T47D (cell line): ENCODE data around the gene ZNF723.
"Not testable (repeated sequence)": the region's sequence is repeated elsewhere in the genome, so short reads cannot be mapped to it uniquely, and the experiment has no call there.

Experiments used
- DNase-seq, 2 experiments: peaks; one replicate each; pipeline versions ENCODE4 v3.0.0 to v3.0.0-alpha.2; 2011 to 2012; ENCODE audit warnings: low read depth in 1 of 2, low spot score in 1 of 2
- JUND ChIP-seq: IDR thresholded peaks from 2 replicates; pipeline ENCODE4 v1.6.1; 2012; ENCODE audit warnings: low read depth
- in situ Hi-C: cut with HindIII; loops from 2 replicates; pipeline ENCODE4 v1.10.0; 2016; ENCODE audit warnings: low sequenced_read_pairs, low pct_unique_long_range_greater_than_20kb

Gene ZNF723

DNA sequence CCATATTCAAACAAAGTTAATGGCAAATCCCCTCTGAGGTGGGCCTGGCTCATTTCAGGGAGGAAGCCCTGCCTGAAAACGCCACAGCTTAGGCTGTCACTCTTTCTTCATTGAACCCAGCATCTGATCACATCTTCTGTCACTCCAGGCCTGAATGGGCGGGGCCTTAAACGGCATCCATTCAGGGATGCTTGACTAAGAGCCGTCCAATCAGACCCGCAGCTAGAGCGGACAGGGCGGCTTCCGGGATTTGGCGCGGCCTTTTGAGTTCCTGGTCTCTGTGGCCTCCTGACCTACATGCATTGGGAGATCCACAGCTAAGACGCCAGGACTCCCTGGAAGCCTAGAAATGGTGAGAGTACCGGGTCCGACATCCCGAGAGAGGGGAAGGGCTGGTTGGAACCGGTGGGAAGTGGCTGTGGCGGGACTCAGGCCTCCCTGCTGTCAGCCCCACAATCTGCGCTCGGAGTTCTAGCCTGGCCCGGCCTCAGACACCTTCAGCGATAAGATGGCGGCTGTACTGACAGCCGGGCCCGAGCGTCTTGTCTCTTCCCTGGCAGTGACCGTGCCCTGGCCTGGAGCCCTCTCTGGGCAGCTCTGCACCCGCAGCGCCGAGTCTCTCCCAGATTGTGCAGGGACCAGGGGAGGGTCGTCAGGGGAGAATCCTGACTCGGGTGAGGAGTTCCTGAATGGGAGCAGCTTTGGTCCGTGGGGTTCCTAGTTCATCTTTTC is at the start of gene ZNF723:
ZNF723 (plus strand) TSS at position 261 of the 732 bp plus-strand sequence; CDS start at position 350, 89 bp downstream.
- DNase-seq: peak in 1 of 2 experiments; percentile 36
- TF ChIP-seq JUND: no peak
- in situ Hi-C loops: no loop called here

DNA sequence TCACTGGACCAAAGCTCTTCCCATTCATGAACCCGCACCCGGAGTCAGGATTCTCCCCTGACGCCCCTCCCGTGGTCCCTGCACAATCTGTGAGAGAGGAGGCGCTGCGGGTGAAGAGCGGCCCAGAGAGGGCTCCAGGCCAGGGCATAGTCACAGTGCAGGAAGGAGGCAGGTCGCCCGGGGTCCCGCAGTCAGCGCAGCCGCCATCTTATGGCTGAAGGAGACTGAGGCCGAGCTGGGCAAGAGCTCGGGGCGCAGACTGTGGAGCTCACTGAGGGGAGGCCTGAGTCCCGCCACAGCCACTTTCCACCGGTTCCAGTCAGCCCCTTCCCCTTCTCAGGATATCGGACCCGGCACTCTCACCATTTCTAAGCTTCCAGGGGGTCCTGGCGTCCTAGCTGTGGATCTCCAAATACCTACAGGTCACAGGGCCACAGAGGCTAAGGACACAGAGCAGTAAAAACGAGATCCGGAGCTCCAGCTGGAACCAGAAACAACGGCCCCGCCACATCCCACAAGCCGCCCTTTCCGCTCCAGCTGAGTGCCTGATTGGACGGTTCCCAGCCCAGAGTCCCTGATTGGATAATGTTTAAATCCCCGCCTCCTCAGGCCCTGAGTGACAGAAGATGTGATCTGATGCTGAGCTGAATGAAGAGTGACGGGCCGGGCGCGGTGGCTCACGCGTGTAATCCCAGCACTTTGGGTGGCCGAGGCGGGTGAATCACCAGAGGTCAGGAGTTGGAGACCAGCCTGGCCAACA is 48.3 kb upstream of the ZNF723 start, which contains the start of gene ZNF99:
ZNF99 (minus strand) TSS at position 501 of the 760 bp plus-strand sequence; CDS start at position 366, 135 bp downstream.
- in situ Hi-C loops: no loop called here
- TF ChIP-seq JUND: no peak
- peak; percentile 44 to 94 for DNase-seq

- DNase-seq, in situ Hi-C loops: not testable (repeated sequence)
Observed at GRCh38 chr19:22792863-22793262, 39.2 kb upstream of the ZNF723 start.

GRCh38 chr19:22797040-22797439 is 35.1 kb upstream of the ZNF723 start:
- TF ChIP-seq JUND: no peak
- in situ Hi-C loops: no loop called here
- DNase-seq: no peak

- in situ Hi-C loops: no loop called here
- no peak for TF ChIP-seq JUND
- DNase-seq: no peak
Observed at GRCh38 chr19:22806418-22806817, 25.7 kb upstream of the ZNF723 start.

DNA sequence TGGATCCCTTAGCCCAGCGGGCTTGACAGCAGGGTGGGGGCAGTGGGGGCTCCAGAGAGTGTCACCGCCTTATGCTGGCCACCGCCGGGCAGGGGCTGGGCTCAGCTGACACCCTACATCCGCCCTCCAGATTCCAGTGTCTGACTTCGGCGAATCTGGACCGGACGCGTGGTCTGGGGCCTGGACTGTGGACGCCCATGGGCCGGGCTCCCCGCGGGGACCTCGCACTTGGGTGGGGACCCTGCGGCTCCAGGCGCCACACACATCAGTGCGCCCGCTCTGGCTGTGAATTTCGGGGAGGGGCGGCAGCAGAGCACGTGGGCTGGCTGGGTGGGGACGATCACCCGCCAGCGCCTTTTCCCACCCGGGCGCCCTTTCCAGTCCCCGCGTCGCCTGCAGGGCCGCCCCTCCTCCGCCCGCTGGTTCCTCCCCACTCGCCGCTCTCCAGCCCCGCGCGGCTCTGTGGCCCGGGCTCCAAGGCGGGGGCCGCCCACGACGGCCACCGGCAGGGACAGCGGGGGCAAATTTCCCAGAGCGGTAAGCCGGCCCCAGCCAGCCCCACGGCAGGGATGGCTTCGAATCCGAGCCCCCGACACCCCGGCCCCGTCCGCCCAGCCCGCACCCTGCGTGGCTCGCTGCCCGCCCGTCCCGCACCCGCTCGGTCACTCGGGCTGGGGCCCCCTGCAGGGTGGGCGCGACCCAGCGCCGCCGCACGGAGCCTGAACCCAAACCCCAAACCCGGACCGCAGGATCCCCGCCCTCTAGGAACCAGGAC is 24.8 kb upstream of the ZNF723 start:
- no peak for TF ChIP-seq JUND
- in situ Hi-C loops: no loop called here
- DNase-seq: no peak

GRCh38 chr19:22814124-22814523 is 18.0 kb upstream of the ZNF723 start:
- in situ Hi-C loops: no loop called here
- no peak for DNase-seq
- TF ChIP-seq JUND: no peak

- in situ Hi-C loops: no loop called here
- DNase-seq: no peak
- TF ChIP-seq JUND: no peak
Observed at GRCh38 chr19:22831211-22831610, 880 bp upstream of the ZNF723 start.

- in situ Hi-C loops: not testable (repeated sequence)
Observed at GRCh38 chr19:22857713-22858320, 25.7 kb downstream of the ZNF723 start.

DNA sequence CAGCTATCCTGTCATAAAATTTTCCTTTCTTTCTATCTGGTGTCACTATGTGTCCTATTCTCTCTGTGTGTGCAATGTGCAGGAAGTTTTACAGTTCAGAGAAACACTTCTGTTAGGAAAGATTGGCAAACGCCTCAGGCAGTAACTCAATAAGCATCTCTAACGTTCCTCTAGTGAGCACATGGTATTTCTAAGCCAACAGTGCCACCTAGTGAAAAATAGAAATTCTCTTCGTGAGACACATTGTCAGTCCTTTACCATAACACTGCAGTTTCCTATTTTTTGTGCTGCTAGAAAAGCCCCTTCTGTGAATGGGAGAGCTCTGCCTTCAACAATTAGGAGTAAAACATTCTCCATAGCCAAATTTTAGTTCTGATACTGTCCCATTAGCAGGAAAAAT is 50.7 kb downstream of the ZNF723 start:
- TF ChIP-seq JUND: no peak
- in situ Hi-C loops: no loop called here
- peak; percentile 39 to 89 for DNase-seq

More at GRCh38 chr19:22857713-22858320, 25.7 kb downstream of the ZNF723 start:
- not testable (repeated sequence) for DNase-seq

- DNase-seq: no peak
- in situ Hi-C loops: no loop called here
- no peak for TF ChIP-seq JUND
Observed at GRCh38 chr19:22893855-22894270, 61.8 kb downstream of the ZNF723 start.

DNA sequence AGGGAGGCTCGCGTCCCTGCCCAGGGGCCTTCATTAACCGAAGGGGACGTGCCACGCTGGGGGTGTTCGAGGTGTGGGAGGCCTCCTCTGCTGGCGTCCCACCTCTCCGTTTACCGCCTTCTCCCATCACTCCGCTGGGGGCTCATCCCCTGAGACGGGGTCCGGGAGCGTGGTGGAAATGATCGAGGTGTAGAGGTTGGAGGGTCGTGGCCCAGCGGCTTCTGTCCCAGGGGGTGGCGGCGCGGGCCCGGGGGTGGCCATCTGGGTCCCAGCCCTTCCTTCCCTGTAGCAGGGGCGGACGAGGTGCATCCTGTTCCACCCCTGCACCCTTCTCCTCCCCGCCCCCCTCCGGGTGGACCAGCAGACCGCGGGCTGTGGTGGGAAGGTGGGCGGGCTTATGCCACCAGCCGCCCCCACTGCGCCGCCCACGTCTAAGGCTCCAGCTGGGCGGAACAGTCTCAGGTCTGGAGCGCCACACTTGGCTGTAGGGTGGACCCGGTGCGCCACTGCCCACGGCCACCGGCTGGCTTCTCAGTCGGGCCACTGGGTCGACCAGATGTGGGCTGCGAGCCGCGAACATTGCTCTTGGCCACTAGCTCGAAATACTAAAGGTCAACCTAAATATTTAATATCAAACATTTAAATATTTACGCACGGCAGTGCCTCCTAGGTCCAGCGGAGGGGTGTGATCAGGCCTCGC is 69.5 kb downstream of the ZNF723 start:
- TF ChIP-seq JUND: no peak
- in situ Hi-C loops: no loop called here
- no peak for DNase-seq
